H9 (cell line): ENCODE results near the gene RPL21. TPM values are rescaled to one million over a fixed set of nuclear protein-coding genes. Genes with fewer than 3 reads are reported as not detected.
A peak's percentile ranks its signal among the peaks of the same experiment; 100 is the strongest.

Experiments used
- DNase-seq: peaks from one replicate; pipeline ENCODE4 v3.0.0-alpha.2; 2017
- H2AFZ ChIP-seq: one replicate; pipeline ENCODE4 v1.6.1; 2013; ENCODE audit warnings: mild to moderate bottlenecking, low read length, control low read depth, moderate library complexity
- H2AK5ac ChIP-seq: 2 replicates; pipeline ENCODE4 v1.6.1; 2013; ENCODE audit warnings: low read length, control low read depth, mixed read lengths; ENCODE audit not compliant: insufficient read length
- H2BK120ac ChIP-seq: one replicate; pipeline ENCODE4 v1.6.1; 2013; ENCODE audit warnings: low read depth, mild to moderate bottlenecking, low read length, control low read depth, inconsistent platforms; ENCODE audit not compliant: poor library complexity, severe bottlenecking
- H2BK12ac ChIP-seq: 2 replicates; pipeline ENCODE4 v1.6.1; 2013; ENCODE audit warnings: low read length, control low read depth, mixed read lengths, low read depth; ENCODE audit not compliant: insufficient read length
- H2BK15ac ChIP-seq: 2 replicates; pipeline ENCODE4 v1.6.1; 2013; ENCODE audit warnings: low read depth, low read length, control low read depth
- H2BK20ac ChIP-seq: one replicate; pipeline ENCODE4 v1.6.1; 2013; ENCODE audit warnings: low read depth, mild to moderate bottlenecking, low read length, control low read depth, inconsistent platforms; ENCODE audit not compliant: poor library complexity, severe bottlenecking
- H2BK5ac ChIP-seq: 2 replicates; pipeline ENCODE4 v1.6.1; 2013; ENCODE audit warnings: low read length, control low read depth, mixed read lengths; ENCODE audit not compliant: insufficient read length
- H3K14ac ChIP-seq: 2 replicates; pipeline ENCODE4 v1.6.1; 2013; ENCODE audit warnings: low read length, control low read depth; ENCODE audit not compliant: insufficient read depth
- H3K18ac ChIP-seq: 2 replicates; pipeline ENCODE4 v1.6.1; 2013; ENCODE audit warnings: low read depth, mild to moderate bottlenecking, mixed read lengths, low read length, control low read depth; ENCODE audit not compliant: insufficient read length
- H3K23ac ChIP-seq: 2 replicates; pipeline ENCODE4 v1.6.1; 2013; ENCODE audit warnings: low read length, control low read depth, mixed read lengths, low read depth; ENCODE audit not compliant: insufficient read length
- H3K23me2 ChIP-seq: 2 replicates; pipeline ENCODE4 v1.6.1; 2013; ENCODE audit warnings: low read depth, mild to moderate bottlenecking, mixed read lengths, low read length, control low read depth; ENCODE audit not compliant: insufficient read length, poor library complexity, severe bottlenecking
- H3K27ac ChIP-seq: 2 replicates; pipeline ENCODE4 v1.5.1; 2013; ENCODE audit warnings: low read length, control low read depth, mixed read lengths, low read depth; ENCODE audit not compliant: insufficient read length
- H3K27me3 ChIP-seq: 2 replicates; pipeline ENCODE4 v1.6.1; 2013; ENCODE audit warnings: low read length, control low read depth, inconsistent platforms; ENCODE audit not compliant: insufficient read depth
- H3K4ac ChIP-seq: 2 replicates; pipeline ENCODE4 v1.6.1; 2013; ENCODE audit warnings: low read depth, mild to moderate bottlenecking, control low read depth, inconsistent platforms, low read length, moderate library complexity
- H3K4me1 ChIP-seq: 2 replicates; pipeline ENCODE4 v1.6.1; 2013; ENCODE audit warnings: low read length, control low read depth, inconsistent platforms; ENCODE audit not compliant: insufficient read depth
- H3K4me2 ChIP-seq: 2 replicates; pipeline ENCODE4 v1.6.1; 2013; ENCODE audit warnings: low read length, control low read depth, mixed read lengths; ENCODE audit not compliant: insufficient read length, insufficient read depth
- H3K56ac ChIP-seq: 2 replicates; pipeline ENCODE4 v1.6.1; 2013; ENCODE audit warnings: low read depth, mild to moderate bottlenecking, mixed read lengths, low read length, control low read depth; ENCODE audit not compliant: insufficient read length
- H3K79me1 ChIP-seq: 2 replicates; pipeline ENCODE4 v1.6.1; 2013; ENCODE audit warnings: low read depth, mild to moderate bottlenecking, moderate library complexity, low read length, control low read depth, inconsistent platforms; ENCODE audit not compliant: insufficient read depth, poor library complexity, severe bottlenecking
- H3K79me2 ChIP-seq: 2 replicates; pipeline ENCODE4 v1.6.1; 2013; ENCODE audit warnings: low read length, control low read depth, inconsistent platforms; ENCODE audit not compliant: insufficient read depth
- H3K9ac ChIP-seq: 2 replicates; pipeline ENCODE4 v1.6.1; 2013; ENCODE audit warnings: low read length, control low read depth, mixed read lengths; ENCODE audit not compliant: insufficient read length; ENCODE audit errors: extremely low read depth
- H3K9me3 ChIP-seq: one replicate; pipeline ENCODE4 v1.6.1; 2013; ENCODE audit warnings: low read depth, low read length, inconsistent platforms; ENCODE audit not compliant: control insufficient read depth
- H3T11ph ChIP-seq: one replicate; pipeline ENCODE4 v1.6.1; 2013; ENCODE audit warnings: mild to moderate bottlenecking, low read length, control low read depth, inconsistent platforms
- H4K20me1 ChIP-seq: one replicate; pipeline ENCODE4 v1.6.1; 2013; ENCODE audit not compliant: control insufficient read depth, insufficient read length, insufficient read depth
- H4K5ac ChIP-seq: 2 replicates; pipeline ENCODE4 v1.6.1; 2013; ENCODE audit warnings: low read depth, mild to moderate bottlenecking, mixed read lengths, low read length, control low read depth; ENCODE audit not compliant: insufficient read length
- H4K8ac ChIP-seq: replicated peaks from 2 replicates; pipeline ENCODE4 v1.6.1; 2013; ENCODE audit warnings: low read length, control low read depth, mixed read lengths, low read depth; ENCODE audit not compliant: insufficient read length
- H4K91ac ChIP-seq: 2 replicates; pipeline ENCODE4 v1.6.1; 2013; ENCODE audit warnings: low read depth, mild to moderate bottlenecking, moderate library complexity, mixed read lengths, low read length, control low read depth; ENCODE audit not compliant: insufficient read length
- H3K27ac Mint-ChIP-seq, 3 experiments: 2 replicates in 2 of 3; 3 replicates in 1 of 3; pipeline ENCODE4 v1.8.0; 2020 to 2021; ENCODE audit warnings: mixed read lengths in 3 of 3, mild to moderate bottlenecking in 1 of 3, moderate library complexity in 1 of 3
- H3K27me3 Mint-ChIP-seq: 2 replicates; pipeline ENCODE4 v1.8.0; 2021; ENCODE audit warnings: low read depth, mild to moderate bottlenecking, moderate library complexity, mixed read lengths
- H3K36me3 Mint-ChIP-seq, 3 experiments: 2 replicates in 2 of 3; 3 replicates in 1 of 3; pipeline ENCODE4 v1.8.0; 2020 to 2021; ENCODE audit warnings: low read depth in 3 of 3, mixed read lengths in 3 of 3; ENCODE audit not compliant: insufficient read depth in 1 of 3
- H3K4me1 Mint-ChIP-seq, 2 experiments: 2 replicates each; pipeline ENCODE4 v1.8.0; 2020; ENCODE audit warnings: mixed read lengths in 2 of 2
- H3K4me3 Mint-ChIP-seq, 2 experiments: 2 replicates in 1 of 2; 3 replicates in 1 of 2; pipeline ENCODE4 v1.8.0; 2020 to 2021; ENCODE audit warnings: mild to moderate bottlenecking in 2 of 2, mixed read lengths in 2 of 2, moderate library complexity in 1 of 2
- H3K9me3 Mint-ChIP-seq, 2 experiments: 2 replicates in 1 of 2; 3 replicates in 1 of 2; pipeline ENCODE4 v1.8.0; 2020; ENCODE audit warnings: mild to moderate bottlenecking in 2 of 2, mixed read lengths in 2 of 2, moderate library complexity in 1 of 2
- WGBS: extraction: QIAGEN DNeasy Blood & Tissue Kit; methylation state at CpG from one replicate; pipeline ENCODE4 v1.1.7; 2013; ENCODE audit warnings: missing lambda C conversion rate, low lambda C conversion rate, mixed read lengths; ENCODE audit not compliant: insufficient read length; ENCODE audit errors: extremely low coverage; 5-methylcytosine and 5-hydroxymethylcytosine counted together
- total RNA-seq: library from RNA; stranded (reverse); gene quantifications from 2 replicates; pipeline ENCODE4 v1.2.1, GENCODE V29; 2021
- TF ChIP-seq, protein P1 (sequence below): fragments of 200-600 bp; sonication (generic); conservative IDR thresholded peaks from 3 replicates; pipeline ENCODE4 v1.8.0; 2021; ENCODE audit warnings: antibody characterized with exemption, mild to moderate bottlenecking

Gene RPL21
- total RNA-seq, 1 experiment from 2014 or later = 1,099 TPM

DNA sequence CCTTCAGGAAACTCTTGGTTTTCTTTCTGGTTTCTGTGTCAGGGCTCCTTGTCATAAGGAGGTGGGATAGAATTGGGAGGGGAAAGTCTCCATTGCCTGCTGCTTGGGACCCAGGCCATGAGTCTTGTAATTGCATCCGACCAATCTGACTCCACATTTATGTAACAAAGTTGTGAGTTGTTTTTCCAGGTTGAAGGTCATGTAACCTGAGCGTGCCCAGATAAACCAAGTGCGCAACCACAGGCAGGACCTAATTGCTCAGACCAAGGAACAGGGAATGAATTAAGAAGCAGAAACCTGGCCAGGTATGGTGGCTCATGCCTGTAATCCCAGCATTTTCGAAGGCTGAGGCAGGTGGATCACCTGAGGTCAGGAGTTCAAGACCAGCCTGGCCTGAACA lies 37.0 kb downstream of the RPL21 start:
- no peak overlapping the region for H4K91ac ChIP-seq
- no peak overlapping the region for H4K5ac ChIP-seq
- H2AK5ac ChIP-seq = no peak overlapping the region
- H3K18ac ChIP-seq = no peak overlapping the region
- no peak overlapping the region for H3K56ac ChIP-seq
- H4K8ac ChIP-seq = no peak overlapping the region
- H3T11ph ChIP-seq = no peak overlapping the region
- no peaks in the 10 kb centered on the region for H4K20me1 ChIP-seq
- H2BK120ac ChIP-seq = no peak overlapping the region
- WGBS = no CpG with 5 or more reads among the region's 4 CpGs
- no peak overlapping the region for H2AFZ ChIP-seq
- no peak overlapping the region for H2BK15ac ChIP-seq
- peak; percentile 8 for DNase-seq
- no peaks in the 10 kb centered on the region for H3K79me1 ChIP-seq
- no peak overlapping the region for H3K4ac ChIP-seq
- H3K79me2 ChIP-seq = no peaks in the 10 kb centered on the region
- H3K9me3 Mint-ChIP-seq = peaks cover 0 to 3% of the 10 kb centered on the region in 2 experiments; a peak in 2 of 5 replicates
- no peaks in the 10 kb centered on the region for H3K9me3 ChIP-seq
- peaks cover 0 to 3% of the 10 kb centered on the region in 2 experiments; a peak in 1 of 4 replicates for H3K4me1 Mint-ChIP-seq
- H3K27me3 Mint-ChIP-seq = peaks cover 4% of the 10 kb centered on the region
- no peak overlapping the region for H3K4me2 ChIP-seq
- H3K9ac ChIP-seq = no peak overlapping the region
- H3K4me1 ChIP-seq = no peaks in the 10 kb centered on the region
- H3K27ac Mint-ChIP-seq = no peak overlapping the region; a peak in 1 of 7 replicates
- H3K23ac ChIP-seq = no peak overlapping the region
- H3K14ac ChIP-seq = no peak overlapping the region
- TF ChIP-seq, protein P1, sequence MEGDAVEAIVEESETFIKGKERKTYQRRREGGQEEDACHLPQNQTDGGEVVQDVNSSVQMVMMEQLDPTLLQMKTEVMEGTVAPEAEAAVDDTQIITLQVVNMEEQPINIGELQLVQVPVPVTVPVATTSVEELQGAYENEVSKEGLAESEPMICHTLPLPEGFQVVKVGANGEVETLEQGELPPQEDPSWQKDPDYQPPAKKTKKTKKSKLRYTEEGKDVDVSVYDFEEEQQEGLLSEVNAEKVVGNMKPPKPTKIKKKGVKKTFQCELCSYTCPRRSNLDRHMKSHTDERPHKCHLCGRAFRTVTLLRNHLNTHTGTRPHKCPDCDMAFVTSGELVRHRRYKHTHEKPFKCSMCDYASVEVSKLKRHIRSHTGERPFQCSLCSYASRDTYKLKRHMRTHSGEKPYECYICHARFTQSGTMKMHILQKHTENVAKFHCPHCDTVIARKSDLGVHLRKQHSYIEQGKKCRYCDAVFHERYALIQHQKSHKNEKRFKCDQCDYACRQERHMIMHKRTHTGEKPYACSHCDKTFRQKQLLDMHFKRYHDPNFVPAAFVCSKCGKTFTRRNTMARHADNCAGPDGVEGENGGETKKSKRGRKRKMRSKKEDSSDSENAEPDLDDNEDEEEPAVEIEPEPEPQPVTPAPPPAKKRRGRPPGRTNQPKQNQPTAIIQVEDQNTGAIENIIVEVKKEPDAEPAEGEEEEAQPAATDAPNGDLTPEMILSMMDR = no peak
- H2BK20ac ChIP-seq = no peak overlapping the region
- no peak overlapping the region for H3K27ac ChIP-seq
- H3K4me3 Mint-ChIP-seq = no peak overlapping the region
- no peaks in the 10 kb centered on the region for H3K36me3 Mint-ChIP-seq
- H3K27me3 ChIP-seq = no peaks in the 10 kb centered on the region
- no peak overlapping the region for H2BK12ac ChIP-seq
- H2BK5ac ChIP-seq = no peak overlapping the region
- H3K23me2 ChIP-seq = no peaks in the 10 kb centered on the region
